Upper lobe of left lung (tissue), 4 donors: ENCODE data around the gene OSBPL5.

ENCODE experiments used
- CTCF ChIP-seq, 6 experiments: fragments of 450-650 bp in 4 of 6; fragments of 200-600 bp in 2 of 6; sonication (generic) in 2 of 6; IDR thresholded peaks; one replicate each; pipeline ENCODE4 v1.5.1; 2016 to 2019; ENCODE audit warnings: antibody characterized with exemption in 6 of 6
- EP300 ChIP-seq, 4 donors: sonication (generic); formaldehyde crosslinking; IDR thresholded peaks; one replicate each; pipeline ENCODE4 v1.5.1; 2017; ENCODE audit warnings: antibody characterized with exemption in 4 of 4, control low read depth in 2 of 4
- POLR2A ChIP-seq, 4 donors: fragments of 450-650 bp; IDR thresholded peaks; one replicate each; pipeline ENCODE4 v1.5.1; 2016 to 2017; ENCODE audit warnings: antibody characterized with exemption in 4 of 4, mild to moderate bottlenecking in 2 of 4
- POLR2AphosphoS5 ChIP-seq, 2 donors: sonication (generic); formaldehyde crosslinking; IDR thresholded peaks; one replicate each; pipeline ENCODE4 v1.5.1; 2017; ENCODE audit warnings: antibody characterized with exemption in 2 of 2

- TF ChIP-seq EP300 (IDR thresholded peaks at IDR 0.05) (no peak), POLR2AphosphoS5 (IDR thresholded peaks at IDR 0.05) (no peak), CTCF (IDR thresholded peaks at IDR 0.05) (no peak), POLR2A (IDR thresholded peaks at IDR 0.05) (no peak)
These were observed 25.4 kb downstream of the OSBPL5 start for GRCh38 chr11:3139481-3140290.
